ENCODE data around the gene RGS10. TPM values are rescaled to one million over a fixed set of nuclear protein-coding genes. Genes with fewer than 3 reads are reported as not detected.

RGS10 gene
- total and polyA plus RNA-seq, 2 experiments from 2014 or later = 16.8 to 26.8 TPM

DNA sequence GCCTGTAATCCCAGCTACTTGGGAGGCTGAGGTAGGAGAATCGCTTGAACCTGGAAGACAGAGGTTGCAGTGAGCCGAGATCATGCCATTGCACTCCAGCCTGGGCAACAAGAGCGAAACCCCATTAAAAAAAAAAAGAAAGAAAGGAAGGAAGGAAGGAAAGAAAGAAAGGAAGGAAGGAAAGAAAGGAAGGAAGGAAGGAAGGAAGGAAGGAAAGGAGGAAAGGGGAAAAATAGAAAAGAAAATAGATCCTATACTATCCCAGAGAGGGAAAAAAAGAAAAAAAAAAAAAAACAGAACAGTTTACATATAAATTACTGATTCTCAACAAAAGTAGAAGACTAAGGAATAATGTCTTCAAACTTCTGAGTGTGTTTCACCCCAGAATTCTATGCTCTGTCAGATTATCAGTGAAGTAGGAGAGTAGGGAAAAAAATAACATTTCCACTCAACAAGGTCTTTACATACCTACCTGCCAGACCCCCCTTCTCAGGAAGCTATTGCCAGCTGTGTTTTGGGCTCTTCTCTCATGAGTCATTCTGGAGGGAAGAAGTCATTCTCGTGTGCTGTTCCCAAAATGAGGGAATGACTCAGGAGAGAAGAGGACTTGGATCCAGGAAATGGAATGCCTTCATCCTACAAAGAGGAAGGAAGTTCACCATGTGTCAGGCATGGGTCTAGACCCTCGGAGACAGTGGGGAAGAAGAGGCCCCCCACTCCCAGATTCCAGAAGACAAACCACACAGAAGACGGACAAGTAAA lies 20.9 kb downstream of the RGS10 start:
- Mint-ChIP-seq H3K36me3 (ENCODE audit: low read depth) (no peaks in the 10 kb centered on the region), H3K4me1 (peaks cover 18% of the 10 kb centered on the region), H3K27me3 (ENCODE audit: insufficient read depth, low read depth, poor library complexity) (peaks cover 6% of the 10 kb centered on the region), H3K27ac (0 out of 2 replicates have a peak overlapping the region, but pooled peaks have one; percentile 33), H3K9me3 (no peaks in the 10 kb centered on the region), H3K4me3 (no peak overlapping the region)
- TF ChIP-seq, protein P1, sequence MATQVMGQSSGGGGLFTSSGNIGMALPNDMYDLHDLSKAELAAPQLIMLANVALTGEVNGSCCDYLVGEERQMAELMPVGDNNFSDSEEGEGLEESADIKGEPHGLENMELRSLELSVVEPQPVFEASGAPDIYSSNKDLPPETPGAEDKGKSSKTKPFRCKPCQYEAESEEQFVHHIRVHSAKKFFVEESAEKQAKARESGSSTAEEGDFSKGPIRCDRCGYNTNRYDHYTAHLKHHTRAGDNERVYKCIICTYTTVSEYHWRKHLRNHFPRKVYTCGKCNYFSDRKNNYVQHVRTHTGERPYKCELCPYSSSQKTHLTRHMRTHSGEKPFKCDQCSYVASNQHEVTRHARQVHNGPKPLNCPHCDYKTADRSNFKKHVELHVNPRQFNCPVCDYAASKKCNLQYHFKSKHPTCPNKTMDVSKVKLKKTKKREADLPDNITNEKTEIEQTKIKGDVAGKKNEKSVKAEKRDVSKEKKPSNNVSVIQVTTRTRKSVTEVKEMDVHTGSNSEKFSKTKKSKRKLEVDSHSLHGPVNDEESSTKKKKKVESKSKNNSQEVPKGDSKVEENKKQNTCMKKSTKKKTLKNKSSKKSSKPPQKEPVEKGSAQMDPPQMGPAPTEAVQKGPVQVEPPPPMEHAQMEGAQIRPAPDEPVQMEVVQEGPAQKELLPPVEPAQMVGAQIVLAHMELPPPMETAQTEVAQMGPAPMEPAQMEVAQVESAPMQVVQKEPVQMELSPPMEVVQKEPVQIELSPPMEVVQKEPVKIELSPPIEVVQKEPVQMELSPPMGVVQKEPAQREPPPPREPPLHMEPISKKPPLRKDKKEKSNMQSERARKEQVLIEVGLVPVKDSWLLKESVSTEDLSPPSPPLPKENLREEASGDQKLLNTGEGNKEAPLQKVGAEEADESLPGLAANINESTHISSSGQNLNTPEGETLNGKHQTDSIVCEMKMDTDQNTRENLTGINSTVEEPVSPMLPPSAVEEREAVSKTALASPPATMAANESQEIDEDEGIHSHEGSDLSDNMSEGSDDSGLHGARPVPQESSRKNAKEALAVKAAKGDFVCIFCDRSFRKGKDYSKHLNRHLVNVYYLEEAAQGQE (IDR thresholded peaks at IDR 0.05; ENCODE audit: unreplicated experiment) = no peak
- TF ChIP-seq JUNB (IDR thresholded peaks at IDR 0.05; ENCODE audit: unreplicated experiment) = no peak
- no peak for TF ChIP-seq EZH2 (IDR thresholded peaks at IDR 0.05; ENCODE audit: low read depth, unreplicated experiment)
- TF ChIP-seq, protein P2, sequence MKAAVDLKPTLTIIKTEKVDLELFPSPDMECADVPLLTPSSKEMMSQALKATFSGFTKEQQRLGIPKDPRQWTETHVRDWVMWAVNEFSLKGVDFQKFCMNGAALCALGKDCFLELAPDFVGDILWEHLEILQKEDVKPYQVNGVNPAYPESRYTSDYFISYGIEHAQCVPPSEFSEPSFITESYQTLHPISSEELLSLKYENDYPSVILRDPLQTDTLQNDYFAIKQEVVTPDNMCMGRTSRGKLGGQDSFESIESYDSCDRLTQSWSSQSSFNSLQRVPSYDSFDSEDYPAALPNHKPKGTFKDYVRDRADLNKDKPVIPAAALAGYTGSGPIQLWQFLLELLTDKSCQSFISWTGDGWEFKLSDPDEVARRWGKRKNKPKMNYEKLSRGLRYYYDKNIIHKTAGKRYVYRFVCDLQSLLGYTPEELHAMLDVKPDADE (IDR thresholded peaks at IDR 0.05) = no peak
- Histone ChIP-seq H3K36me3 (ENCODE audit: insufficient read depth) (no peaks in the 10 kb centered on the region), H3K9me2 (ENCODE audit: insufficient read depth) (no peaks in the 10 kb centered on the region), H3K4me3 (no peak overlapping the region), H3K4me2 (no peak overlapping the region), H4K20me1 (replicated peaks; ENCODE audit: insufficient read depth) (no peaks in the 10 kb centered on the region), H2AFZ (no peak overlapping the region), H3K79me2 (replicated peaks; ENCODE audit: insufficient read depth) (no peaks in the 10 kb centered on the region), H3K4me1 (ENCODE audit: insufficient read depth) (peaks cover 3% of the 10 kb centered on the region), H3K27ac (ENCODE audit: low read depth) (no peak overlapping the region), H3K27me3 (ENCODE audit: insufficient read depth) (no peaks in the 10 kb centered on the region), H3F3A (replicated peaks; ENCODE audit: low read depth) (no peaks in the 10 kb centered on the region)
- DNase-seq (ENCODE audit: low spot score) (no peak), ATAC-seq (no peak)

DNA sequence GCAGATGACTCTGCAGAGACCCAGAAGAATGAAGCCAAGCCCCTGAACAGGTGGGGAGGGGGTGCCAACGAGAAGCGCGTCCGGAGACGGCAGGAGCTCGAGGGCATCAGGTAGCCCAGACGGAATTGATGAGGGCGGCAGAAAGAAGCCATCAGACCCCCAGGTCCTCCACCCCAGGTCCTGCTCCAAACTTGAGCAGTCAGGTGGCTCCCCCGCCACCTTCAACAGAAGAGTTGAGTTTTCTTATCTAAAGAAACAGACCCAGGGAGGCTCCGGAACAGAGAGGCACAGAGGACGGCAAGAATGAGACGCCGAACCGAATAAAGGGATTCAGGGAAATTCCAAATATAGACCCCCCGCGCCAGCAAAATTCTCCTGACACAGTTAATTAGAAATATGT lies 22.2 kb downstream of the RGS10 start:
- no peaks in the 10 kb centered on the region for H3F3A ChIP-seq (replicated peaks; ENCODE audit: low read depth)
- no peak overlapping the region for H3K27ac Mint-ChIP-seq
- H3K9me3 Mint-ChIP-seq = no peaks in the 10 kb centered on the region
- peaks cover 5% of the 10 kb centered on the region for H3K27me3 Mint-ChIP-seq (ENCODE audit: insufficient read depth, low read depth, poor library complexity)
- no peak overlapping the region for H3K27ac ChIP-seq (ENCODE audit: low read depth)
- H3K9me2 ChIP-seq (ENCODE audit: insufficient read depth) = no peaks in the 10 kb centered on the region
- DNase-seq (ENCODE audit: low spot score) (no peak), ATAC-seq (no peak)
- no peak overlapping the region for H3K4me3 ChIP-seq
- H2AFZ ChIP-seq = no peak overlapping the region
- no peaks in the 10 kb centered on the region for H3K27me3 ChIP-seq (ENCODE audit: insufficient read depth)
- H4K20me1 ChIP-seq (replicated peaks; ENCODE audit: insufficient read depth) = no peaks in the 10 kb centered on the region
- H3K4me1 ChIP-seq (ENCODE audit: insufficient read depth) = peaks cover 5% of the 10 kb centered on the region
- H3K36me3 Mint-ChIP-seq (ENCODE audit: low read depth) = no peaks in the 10 kb centered on the region
- no peaks in the 10 kb centered on the region for H3K36me3 ChIP-seq (ENCODE audit: insufficient read depth)
- no peak overlapping the region for H3K4me3 Mint-ChIP-seq
- no peak overlapping the region for H3K4me2 ChIP-seq
- peaks cover 18% of the 10 kb centered on the region for H3K4me1 Mint-ChIP-seq
- no peaks in the 10 kb centered on the region for H3K79me2 ChIP-seq (replicated peaks; ENCODE audit: insufficient read depth)
- TF ChIP-seq ZNF114 (CRISPR knock-in tag; IDR thresholded peaks at IDR 0.05) (no peak), ZNF331 (CRISPR knock-in tag; IDR thresholded peaks at IDR 0.05; ENCODE audit: low read depth) (no peak), STAT1 (IDR thresholded peaks at IDR 0.05; ENCODE audit: unreplicated experiment) (no peak)
- TF ChIP-seq, protein P3, sequence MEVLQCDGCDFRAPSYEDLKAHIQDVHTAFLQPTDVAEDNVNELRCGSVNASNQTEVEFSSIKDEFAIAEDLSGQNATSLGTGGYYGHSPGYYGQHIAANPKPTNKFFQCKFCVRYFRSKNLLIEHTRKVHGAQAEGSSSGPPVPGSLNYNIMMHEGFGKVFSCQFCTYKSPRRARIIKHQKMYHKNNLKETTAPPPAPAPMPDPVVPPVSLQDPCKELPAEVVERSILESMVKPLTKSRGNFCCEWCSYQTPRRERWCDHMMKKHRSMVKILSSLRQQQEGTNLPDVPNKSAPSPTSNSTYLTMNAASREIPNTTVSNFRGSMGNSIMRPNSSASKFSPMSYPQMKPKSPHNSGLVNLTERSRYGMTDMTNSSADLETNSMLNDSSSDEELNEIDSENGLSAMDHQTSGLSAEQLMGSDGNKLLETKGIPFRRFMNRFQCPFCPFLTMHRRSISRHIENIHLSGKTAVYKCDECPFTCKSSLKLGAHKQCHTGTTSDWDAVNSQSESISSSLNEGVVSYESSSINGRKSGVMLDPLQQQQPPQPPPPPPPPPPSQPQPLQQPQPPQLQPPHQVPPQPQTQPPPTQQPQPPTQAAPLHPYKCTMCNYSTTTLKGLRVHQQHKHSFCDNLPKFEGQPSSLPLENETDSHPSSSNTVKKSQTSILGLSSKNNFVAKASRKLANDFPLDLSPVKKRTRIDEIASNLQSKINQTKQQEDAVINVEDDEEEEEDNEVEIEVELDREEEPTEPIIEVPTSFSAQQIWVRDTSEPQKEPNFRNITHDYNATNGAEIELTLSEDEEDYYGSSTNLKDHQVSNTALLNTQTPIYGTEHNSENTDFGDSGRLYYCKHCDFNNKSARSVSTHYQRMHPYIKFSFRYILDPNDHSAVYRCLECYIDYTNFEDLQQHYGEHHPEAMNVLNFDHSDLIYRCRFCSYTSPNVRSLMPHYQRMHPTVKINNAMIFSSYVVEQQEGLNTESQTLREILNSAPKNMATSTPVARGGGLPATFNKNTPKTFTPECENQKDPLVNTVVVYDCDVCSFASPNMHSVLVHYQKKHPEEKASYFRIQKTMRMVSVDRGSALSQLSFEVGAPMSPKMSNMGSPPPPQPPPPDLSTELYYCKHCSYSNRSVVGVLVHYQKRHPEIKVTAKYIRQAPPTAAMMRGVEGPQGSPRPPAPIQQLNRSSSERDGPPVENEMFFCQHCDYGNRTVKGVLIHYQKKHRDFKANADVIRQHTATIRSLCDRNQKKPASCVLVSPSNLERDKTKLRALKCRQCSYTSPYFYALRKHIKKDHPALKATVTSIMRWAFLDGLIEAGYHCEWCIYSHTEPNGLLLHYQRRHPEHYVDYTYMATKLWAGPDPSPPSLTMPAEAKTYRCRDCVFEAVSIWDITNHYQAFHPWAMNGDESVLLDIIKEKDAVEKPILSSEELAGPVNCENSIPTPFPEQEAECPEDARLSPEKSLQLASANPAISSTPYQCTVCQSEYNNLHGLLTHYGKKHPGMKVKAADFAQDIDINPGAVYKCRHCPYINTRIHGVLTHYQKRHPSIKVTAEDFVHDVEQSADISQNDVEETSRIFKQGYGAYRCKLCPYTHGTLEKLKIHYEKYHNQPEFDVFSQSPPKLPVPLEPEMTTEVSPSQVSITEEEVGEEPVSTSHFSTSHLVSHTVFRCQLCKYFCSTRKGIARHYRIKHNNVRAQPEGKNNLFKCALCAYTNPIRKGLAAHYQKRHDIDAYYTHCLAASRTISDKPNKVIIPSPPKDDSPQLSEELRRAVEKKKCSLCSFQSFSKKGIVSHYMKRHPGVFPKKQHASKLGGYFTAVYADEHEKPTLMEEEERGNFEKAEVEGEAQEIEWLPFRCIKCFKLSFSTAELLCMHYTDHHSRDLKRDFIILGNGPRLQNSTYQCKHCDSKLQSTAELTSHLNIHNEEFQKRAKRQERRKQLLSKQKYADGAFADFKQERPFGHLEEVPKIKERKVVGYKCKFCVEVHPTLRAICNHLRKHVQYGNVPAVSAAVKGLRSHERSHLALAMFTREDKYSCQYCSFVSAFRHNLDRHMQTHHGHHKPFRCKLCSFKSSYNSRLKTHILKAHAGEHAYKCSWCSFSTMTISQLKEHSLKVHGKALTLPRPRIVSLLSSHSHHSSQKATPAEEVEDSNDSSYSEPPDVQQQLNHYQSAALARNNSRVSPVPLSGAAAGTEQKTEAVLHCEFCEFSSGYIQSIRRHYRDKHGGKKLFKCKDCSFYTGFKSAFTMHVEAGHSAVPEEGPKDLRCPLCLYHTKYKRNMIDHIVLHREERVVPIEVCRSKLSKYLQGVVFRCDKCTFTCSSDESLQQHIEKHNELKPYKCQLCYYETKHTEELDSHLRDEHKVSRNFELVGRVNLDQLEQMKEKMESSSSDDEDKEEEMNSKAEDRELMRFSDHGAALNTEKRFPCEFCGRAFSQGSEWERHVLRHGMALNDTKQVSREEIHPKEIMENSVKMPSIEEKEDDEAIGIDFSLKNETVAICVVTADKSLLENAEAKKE (CRISPR knock-in tag; IDR thresholded peaks at IDR 0.05) = no peak
